GM19099 (cell line): Measurements from ENCODE around the gene LIPT2.

ENCODE experiments used
- POLR2A ChIP-seq: IDR thresholded peaks from 3 replicates; pipeline ENCODE4 v1.6.1; 2011; ENCODE audit warnings: low read depth; ENCODE audit not compliant: insufficient read length; ENCODE audit errors: extremely low read depth

The LIPT2 gene

DNA sequence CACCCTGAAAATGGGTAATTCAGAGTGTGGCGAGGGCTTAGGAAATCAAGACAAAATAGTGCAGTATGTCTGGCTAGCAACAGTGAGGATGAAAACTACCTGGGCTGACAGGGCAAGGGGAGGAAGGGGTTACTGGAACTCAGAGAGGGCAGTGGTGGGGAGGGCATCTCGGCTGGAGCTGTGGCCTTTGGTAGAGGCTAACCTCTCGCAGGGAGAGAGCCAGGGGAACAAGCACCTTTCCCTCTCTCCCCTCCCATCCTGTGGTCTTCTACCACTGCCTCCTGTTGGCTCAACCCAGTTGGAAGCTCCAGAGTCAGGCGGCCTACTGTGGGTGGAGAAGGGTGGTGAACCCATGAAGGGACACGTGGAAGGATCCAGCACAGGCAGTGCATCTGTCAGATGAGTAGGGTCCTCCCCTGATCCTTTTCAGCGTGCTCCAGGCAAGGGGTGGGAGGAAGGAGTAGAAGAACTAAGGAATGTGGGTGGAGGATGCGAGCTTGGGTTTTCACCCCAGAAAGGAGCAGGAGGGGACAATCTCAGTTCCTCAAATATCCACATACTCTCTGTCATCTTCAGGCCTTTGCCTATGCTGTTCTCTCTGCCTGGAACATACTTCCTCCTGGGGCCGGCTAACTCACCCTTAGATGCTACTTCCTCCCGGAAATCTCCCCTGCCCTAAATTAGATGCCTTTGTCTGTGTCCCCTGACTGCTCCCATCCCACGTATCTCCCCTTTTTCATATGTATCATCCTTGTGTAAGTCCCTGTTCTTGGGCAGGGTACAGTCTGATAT, 19.9 kb downstream of the LIPT2 start:
- no peak for TF ChIP-seq POLR2A

DNA sequence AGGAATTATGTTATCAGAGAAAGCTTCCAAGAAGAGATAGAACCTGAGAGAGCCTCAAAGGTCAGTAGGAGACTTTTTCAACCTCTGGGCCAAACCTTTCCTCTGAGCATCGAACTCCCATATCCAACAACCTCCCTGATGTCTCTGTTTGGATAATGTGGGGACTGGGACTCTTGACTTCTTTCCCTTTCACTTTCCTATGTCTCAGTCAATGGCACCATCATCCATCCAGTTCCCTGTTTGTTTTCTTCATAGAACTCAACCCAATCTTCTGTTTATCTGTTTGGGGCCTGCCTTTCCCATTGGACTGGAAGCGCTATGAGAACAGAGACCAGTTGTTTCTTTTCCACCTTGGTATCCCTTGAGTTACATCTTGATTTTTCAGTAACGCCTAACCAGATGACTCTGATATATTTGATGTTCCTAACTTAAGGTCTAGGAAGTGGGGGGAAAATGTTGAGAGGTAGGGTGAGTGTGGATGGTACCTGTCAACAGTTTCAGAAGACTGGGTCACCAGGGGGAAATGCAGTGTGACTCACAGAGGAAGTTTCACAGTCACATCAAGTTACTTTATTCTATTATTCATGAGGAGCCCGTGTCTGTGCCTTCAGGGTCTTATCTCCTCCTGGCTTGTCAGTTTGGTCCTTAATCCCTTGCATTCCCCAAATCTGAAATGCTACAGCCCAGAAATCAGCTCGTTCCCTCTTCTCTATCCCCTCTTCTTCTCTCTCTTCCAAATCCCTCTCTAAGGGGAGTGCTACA, 21.7 kb downstream of the LIPT2 start:
- TF ChIP-seq POLR2A, result no peak

DNA sequence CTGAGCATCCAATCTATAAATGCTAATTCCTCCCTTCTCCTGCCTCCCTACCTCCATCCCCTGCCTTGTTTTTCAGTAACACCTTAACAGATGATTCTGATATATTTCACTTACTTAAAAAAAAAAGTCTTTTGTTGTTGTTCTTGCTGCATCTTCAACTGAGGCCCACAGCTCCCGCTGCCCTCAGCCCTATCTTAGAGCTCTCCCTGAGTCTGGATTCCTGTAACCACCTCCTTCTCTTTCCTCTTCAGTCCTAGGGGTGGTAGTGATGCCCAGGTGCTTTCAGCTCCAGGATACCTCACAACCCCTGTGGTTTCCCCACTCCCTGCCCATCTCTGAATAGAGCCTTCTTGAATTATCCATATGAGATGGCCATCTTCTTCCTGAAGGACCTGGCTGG, 22.5 kb downstream of the LIPT2 start:
- TF ChIP-seq POLR2A, result no peak

DNA sequence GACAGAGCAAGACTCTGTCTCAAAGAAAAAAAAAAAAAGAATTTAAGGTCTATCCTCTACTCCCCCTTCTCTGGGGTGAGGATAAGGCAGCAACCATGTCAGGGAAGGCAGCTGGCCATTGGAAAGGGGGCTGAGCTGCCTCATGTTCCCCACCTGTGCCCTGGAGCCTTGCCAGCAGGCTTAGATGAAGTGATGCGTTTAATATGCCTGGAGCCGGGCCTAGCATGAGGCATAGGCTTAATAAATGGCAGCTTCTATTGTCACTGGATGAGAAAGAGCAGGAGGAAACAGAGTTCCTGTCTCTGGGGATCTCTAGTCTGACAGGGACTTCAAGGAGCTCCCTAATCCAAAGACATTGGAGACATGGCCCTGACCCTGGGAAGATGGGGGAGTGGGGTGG, 23.0 kb downstream of the LIPT2 start:
- no peak for TF ChIP-seq POLR2A

DNA sequence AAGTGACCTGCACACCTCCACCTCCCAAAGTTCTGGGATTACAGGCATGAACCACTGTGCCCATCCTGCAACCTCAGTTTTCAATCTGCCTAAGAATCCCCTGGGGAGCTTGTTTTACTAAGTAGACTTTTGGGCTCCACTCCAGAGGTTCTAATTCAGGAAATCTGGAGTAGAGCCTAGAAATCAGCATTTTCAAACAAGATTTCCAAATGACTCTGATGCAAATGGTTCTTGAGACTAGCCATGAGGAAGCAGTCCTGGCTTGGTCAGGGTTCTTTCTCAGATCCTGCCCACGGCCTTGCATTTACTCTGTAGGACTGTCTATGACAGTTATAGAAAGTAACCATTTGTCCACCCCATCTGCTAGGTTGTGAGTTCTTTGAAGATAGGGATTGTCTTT, 24.6 kb downstream of the LIPT2 start:
- TF ChIP-seq POLR2A, result no peak

DNA sequence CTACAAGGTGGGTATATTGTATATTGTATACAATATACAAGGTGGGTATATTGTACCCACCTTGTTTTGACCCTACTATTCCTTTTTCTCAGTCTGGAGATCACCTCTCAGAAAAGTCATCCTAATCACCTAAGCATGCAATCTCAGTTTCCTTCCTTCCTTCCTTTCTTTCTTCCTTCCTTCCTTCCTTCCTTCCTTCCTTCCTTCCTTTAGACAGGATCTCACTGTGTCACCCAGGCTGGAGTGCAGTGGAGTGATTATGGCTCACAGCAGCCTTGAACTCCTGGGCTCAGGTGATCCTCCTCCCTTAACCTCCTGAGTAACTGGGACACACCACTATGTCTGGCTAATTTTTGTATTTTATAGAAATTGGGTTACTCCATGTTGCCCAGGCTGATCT, 25.0 kb downstream of the LIPT2 start:
- TF ChIP-seq POLR2A, result no peak

DNA sequence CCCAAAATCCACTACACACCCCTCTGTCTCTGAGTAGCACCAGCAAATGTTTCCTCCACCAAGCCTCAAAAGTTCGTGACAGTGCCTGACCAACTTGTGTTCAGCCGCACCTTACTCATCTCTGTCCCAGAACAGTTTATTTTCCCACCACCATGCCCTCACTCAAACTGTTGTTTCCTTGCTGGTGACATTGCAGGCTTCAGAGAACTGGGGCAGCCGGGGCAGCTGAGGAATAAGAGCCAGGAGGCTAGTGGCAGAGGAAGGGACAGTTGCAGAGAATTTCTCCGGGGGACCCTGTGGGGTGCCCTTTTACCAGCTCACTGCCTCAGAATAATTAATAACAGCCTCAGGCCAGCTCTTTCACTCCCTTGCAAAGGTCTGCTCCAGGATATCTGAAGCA, 25.5 kb downstream of the LIPT2 start:
- TF ChIP-seq POLR2A, result no peak

DNA sequence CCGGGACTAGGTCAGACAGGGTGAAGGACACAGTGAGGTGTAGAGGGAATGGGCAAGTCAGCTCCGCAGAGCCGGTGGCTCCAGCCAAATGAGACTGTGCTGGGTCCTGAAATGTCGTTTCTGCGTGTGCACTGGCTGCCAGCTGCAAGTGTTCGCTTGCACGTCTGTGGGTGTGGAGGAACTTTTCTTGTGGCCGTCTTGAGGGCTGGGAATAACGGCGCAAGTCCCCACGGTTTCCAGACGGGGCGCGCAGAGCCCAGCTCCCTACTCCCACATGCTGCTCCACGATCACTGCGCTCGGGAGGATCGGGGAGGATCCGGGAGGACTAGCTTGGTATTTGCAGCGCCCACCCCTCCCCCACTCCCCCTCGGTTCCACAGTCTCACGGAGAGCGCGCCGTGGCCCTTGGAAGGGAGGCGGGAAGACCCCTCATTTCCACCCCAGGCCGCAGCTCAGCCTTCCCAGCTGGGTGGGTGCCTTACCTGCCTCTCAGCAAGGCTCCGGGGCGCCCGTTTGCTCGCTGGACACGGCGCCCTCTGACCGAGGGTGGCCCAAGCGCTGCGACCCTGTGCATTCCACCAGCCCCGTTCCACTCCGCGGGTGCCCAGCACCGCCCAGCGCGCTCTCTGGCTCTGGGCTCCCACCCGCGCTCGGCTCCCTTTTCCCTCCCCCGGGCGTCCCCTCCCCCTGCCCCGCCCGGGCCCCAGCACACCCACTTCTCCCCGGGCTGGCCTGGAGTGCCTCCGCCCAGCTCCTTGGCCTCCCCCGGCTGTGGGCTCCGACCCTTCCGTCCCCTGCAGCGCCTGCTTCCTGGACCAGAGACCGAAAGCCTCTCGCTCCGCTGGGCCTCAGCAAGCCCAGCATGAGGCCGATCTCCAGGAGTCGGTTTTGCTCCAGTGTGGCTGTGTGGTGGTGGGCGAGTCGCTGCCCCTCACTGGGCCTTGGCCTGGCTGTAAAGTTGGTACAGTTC, 26.3 kb downstream of the LIPT2 start, which contains the start of gene KCNE3:
KCNE3 (minus strand) TSS at position 634 of the 970 bp plus-strand sequence. CDS start 9,986 bp downstream, outside the sequence.
- TF ChIP-seq POLR2A, result no peak

DNA sequence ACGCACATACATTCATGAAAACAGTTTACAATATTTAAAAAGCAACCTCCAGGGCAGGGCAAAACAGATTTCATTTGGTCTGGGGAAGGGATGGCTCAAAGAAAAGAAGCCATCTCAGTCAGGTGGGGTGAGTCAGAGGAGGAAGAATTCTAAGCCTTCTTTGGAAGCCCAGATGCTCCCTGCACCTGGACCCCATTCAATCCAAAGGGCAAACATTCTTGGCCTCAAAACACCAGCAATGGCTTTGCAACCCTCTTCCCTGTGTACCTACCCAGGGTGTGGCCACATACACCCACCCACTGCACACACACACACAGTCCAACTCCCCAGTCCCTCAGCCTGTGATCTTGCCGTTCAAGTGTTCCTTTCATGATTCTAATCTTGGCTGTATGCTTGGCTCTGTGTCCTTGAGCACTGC, 28.2 kb downstream of the LIPT2 start:
- no peak for TF ChIP-seq POLR2A

DNA sequence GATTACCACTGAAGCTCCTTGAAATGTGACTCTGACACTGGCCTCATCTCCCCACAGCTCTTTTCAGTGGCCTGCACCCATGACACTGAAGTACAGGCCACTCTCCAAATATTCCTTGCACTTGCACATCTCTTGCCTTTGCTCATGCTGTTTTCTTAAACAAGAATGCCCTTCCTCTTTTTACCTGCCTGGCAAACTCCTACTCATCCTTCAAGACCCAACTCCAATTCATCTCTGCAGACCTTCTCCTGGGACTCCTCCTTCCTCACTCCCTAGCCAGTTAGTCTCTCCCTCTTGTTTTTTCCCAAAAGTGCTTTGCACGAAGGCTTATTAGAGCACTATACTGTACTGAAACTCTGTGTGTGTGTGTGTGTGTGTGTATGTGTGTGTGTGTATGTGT, 28.8 kb downstream of the LIPT2 start:
- no peak for TF ChIP-seq POLR2A

DNA sequence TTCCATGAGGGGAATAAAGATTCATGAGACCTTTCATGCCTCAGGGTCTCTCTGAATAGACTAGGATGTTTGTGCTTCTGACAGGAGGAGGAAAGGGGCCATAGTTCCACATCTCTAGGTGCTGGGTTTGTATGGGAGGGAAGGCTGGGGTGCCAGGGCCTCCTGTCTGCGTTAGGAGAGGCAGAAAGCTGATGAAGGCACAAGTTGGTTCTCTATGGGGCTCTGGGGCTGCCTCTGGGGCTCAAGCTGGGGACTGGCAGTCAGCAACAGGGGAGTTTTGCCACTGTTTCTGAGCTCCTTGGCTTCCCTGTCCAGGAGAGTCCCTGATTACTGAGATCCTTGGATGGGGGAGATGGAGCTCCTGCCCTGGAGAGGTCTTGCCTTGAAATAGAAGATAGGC, 30.3 kb downstream of the LIPT2 start:
- TF ChIP-seq POLR2A, result no peak

DNA sequence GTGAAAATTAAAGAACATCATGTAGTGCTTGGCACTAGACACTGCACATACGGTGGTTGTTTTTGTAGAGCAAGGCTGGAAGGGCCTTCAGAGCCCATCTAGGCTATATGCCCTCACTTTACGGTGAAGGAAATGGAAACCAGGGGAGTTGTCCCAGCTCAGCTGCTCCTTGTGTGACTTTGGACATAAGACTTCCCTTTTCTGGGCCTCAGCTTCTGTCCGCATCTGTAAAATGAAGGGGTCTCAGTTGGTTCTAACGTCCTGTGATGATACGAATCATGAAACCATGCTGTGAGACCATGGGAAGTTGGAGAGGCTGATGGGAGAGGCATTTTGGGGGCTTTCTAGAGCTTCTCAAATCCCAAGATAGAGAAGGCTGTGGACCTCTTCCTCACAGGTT, 30.9 kb downstream of the LIPT2 start:
- TF ChIP-seq POLR2A, result no peak

DNA sequence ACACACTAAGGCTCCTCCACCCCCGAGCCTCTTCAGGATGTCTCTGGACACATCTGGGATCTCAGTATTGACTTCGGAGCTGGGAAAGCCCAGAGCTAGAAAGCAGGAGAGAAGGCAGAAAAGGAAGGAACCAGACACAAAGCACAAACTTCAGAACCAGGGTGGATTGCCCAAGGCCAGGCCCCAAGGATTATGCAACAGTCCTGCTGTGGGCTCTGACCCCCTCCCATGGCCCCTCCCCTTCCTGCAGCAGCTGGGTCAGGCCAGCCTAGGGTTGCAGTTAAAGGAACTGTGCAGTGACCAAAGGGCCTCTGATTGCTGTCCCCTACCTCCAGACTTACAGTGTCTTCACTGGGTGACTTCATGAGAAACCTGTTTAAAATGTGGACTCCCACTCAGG, 31.5 kb downstream of the LIPT2 start:
- no peak for TF ChIP-seq POLR2A

DNA sequence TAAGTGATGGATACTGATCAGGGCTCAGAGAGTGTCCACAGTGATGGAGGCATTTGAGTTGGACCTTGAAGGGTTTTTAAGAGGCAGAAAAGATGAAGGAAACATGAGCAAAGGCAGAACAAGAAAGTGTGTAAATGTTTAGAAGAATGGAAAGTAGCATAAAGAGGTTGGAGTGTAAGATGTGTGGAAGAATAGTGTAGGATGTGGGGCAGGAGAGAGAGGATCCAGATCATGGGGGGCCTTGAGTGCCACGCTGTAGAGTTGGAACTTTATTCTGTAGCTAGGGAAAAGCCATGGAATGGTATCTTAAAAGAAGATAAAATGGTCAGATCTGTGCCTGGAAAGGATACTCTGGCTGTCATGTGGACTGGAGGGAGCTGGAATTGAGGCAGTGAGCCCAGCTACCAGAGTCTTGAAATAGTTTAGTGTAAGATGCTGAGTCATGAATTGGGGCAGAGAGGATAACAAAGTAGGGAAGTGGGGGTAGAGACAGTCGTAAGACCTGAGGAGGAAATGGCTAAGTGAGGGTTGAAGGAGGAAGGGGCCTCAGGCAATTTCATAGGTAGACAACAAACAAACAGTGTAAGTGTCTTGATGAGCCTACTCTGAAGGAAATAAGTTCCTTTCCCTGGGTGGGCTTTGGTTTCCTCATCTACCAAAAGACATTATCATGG, 32.9 kb downstream of the LIPT2 start:
- TF ChIP-seq POLR2A, result no peak

DNA sequence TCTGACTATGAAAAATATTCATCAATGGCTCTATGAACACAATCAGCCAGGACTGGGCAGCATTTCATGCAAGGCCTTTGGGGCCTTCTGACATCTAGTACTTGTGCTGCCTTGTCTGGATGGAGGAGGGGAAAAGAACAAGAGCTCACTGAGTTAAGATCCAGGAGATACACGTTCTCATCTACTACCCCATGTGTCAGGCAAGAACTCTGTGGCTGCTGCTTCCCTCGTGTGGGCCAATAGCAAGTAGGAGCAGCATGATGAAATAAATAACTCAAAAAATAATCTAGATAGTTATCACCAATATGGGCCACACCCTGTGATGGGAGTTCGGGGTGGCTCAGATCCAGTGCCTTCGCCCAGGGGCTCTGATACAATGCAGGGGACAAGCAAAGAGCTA, 33.5 kb downstream of the LIPT2 start:
- no peak for TF ChIP-seq POLR2A

DNA sequence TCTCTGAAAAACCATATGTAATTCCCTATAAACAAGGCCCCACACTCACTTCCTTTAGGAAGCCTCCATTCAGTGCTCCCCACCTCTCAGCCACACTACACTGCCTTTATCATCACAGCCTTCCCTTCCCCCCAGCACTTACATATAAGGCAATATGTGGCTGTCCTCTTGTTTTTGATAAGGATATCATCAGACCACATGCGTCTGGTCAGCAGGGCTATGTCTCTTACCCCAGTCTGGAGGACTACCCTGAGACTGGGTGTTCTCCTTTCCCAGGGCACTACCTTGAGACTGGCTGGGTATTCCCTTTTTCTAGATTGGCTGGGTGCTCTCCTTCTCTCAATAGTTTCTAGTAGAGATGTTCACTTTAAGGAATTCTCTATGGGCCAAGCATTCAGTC, 33.9 kb downstream of the LIPT2 start:
- no peak for TF ChIP-seq POLR2A
